K562 (cell line): ENCODE data around the gene TMEM86B. TPM values are rescaled to one million over a fixed set of nuclear protein-coding genes. Genes with fewer than 3 reads are reported as not detected.
A peak's percentile ranks its signal among the peaks of the same experiment; 100 is the strongest.

Experiments
- ATAC-seq: fragments of 200-7000 bp; cut with Tn5 transposase; 3 replicates; pipeline ENCODE4 v1.9.1; 2020; ENCODE audit warnings: moderate library complexity
- BruUV-seq: library from RNA; stranded (reverse); fragments of 400-500 nt; replicated peaks from 2 replicates; lab custom pipeline; 2021; lab: Mats Ljungman, UMichigan
- CTCF ChIA-PET: fragments of 300-600 bp; formaldehyde crosslinking; extraction: SDS; loops from one replicate; lab custom pipeline; 2021; ENCODE audit warnings: low intra/inter-chr PET ratio; lab: Yijun Ruan, JAX
- POLR2A ChIA-PET: fragments of 300-600, 350-650 bp; sonication (Branson Sonifier 250); formaldehyde crosslinking; extraction: SDS; loops from one replicate; lab custom pipeline; 2021; ENCODE audit warnings: antibody characterized with exemption, inconsistent platforms; lab: Yijun Ruan, JAX
- DNase-seq, 4 experiments: peaks; one replicate each; pipeline versions ENCODE4 v3.0.0 to v3.0.0-alpha.2; 2011 to 2018; ENCODE audit warnings: low spot score in 3 of 4, mixed read lengths in 3 of 4; ENCODE audit errors: extremely low read depth in 1 of 4
- FAIRE-seq: peaks from 2 replicates; lab custom pipeline; 2011; peaks lifted over from hg19 to GRCh38; lab: Jason Lieb, UNC
- H2AFZ ChIP-seq: 2 replicates; pipeline ENCODE4 v1.6.0; 2011; ENCODE audit warnings: low read depth, low read length, control low read depth, inconsistent platforms
- H3K27ac ChIP-seq: fragments of 200-600 bp; 3 replicates; pipeline ENCODE4 v1.8.0; 2011; ENCODE audit warnings: low read depth, mild to moderate bottlenecking, control low read depth, inconsistent platforms, low read length, moderate library complexity, mixed read lengths; ENCODE audit errors: extremely low read depth
- H3K27me3 ChIP-seq, 2 experiments: fragments of 300-600 bp in 1 of 2; 2 replicates in 1 of 2; 3 replicates in 1 of 2; pipeline versions ENCODE4 v1.6.0 to v1.8.0; 2011; ENCODE audit warnings: inconsistent platforms in 2 of 2, low read length in 2 of 2, mild to moderate bottlenecking in 1 of 2, mixed read lengths in 1 of 2, moderate library complexity in 1 of 2; ENCODE audit not compliant: control insufficient read depth in 2 of 2, insufficient read depth in 2 of 2
- H3K36me3 ChIP-seq: fragments of 300-600 bp; 3 replicates; pipeline ENCODE4 v1.8.0; 2011; ENCODE audit warnings: mild to moderate bottlenecking, low read length, inconsistent platforms; ENCODE audit not compliant: control insufficient read depth, insufficient read depth
- H3K4me1 ChIP-seq, 2 experiments: fragments of 200-600 bp in 1 of 2; replicated peaks in 1 of 2; 2 replicates in 1 of 2; 3 replicates in 1 of 2; pipeline versions ENCODE4 v1.5.1 to v1.8.0; 2011; ENCODE audit warnings: inconsistent platforms in 2 of 2, low read length in 2 of 2, mild to moderate bottlenecking in 1 of 2, mixed read lengths in 1 of 2, moderate library complexity in 1 of 2; ENCODE audit not compliant: control insufficient read depth in 2 of 2, insufficient read depth in 2 of 2
- H3K4me2 ChIP-seq: 2 replicates; pipeline ENCODE4 v1.6.1; 2011; ENCODE audit warnings: low read length, control low read depth, inconsistent platforms, mixed read lengths; ENCODE audit not compliant: insufficient read depth
- H3K4me3 ChIP-seq: fragments of 200-600 bp; sonication (generic), shearing (Covaris generic); 2 replicates; pipeline ENCODE4 v1.5.1; 2016; ENCODE audit warnings: control low read depth, inconsistent platforms
- H3K79me2 ChIP-seq: fragments of 200-600 bp; 3 replicates; pipeline ENCODE4 v1.8.0; 2011; ENCODE audit warnings: low read length, inconsistent platforms; ENCODE audit not compliant: control insufficient read depth, insufficient read depth
- H3K9ac ChIP-seq, 2 experiments: 2 replicates each; pipeline versions ENCODE4 v1.6.0 to v1.6.1; 2011; ENCODE audit warnings: low read depth in 2 of 2, low read length in 2 of 2, control low read depth in 1 of 2, inconsistent platforms in 1 of 2, mild to moderate bottlenecking in 1 of 2, mixed read lengths in 1 of 2; ENCODE audit not compliant: insufficient read depth in 1 of 2
- H3K9me1 ChIP-seq: one replicate; pipeline ENCODE4 v1.6.0; 2011; ENCODE audit warnings: inconsistent platforms, mild to moderate bottlenecking, low read length, moderate library complexity; ENCODE audit not compliant: control insufficient read depth, insufficient read depth
- H3K9me3 ChIP-seq: replicated peaks from 2 replicates; pipeline ENCODE4 v1.5.1; 2011; ENCODE audit warnings: low read depth, low read length, inconsistent platforms; ENCODE audit not compliant: control insufficient read depth, insufficient read depth
- H4K20me1 ChIP-seq: replicated peaks from 2 replicates; pipeline ENCODE4 v1.6.1; 2011; ENCODE audit warnings: low read length, inconsistent platforms, mixed read lengths; ENCODE audit not compliant: control insufficient read depth, insufficient read depth
- BRD9 ChIP-seq: fragments of 450-650 bp; IDR thresholded peaks from 2 replicates; pipeline ENCODE4 v1.6.1; 2018; ENCODE audit warnings: low read depth; ENCODE audit not compliant: partially characterized antibody
- HDGF ChIP-seq: fragments of 450-650 bp; IDR thresholded peaks from 2 replicates; pipeline ENCODE4 v1.6.1; 2016
- POLR2G ChIP-seq: fragments of 200-400 bp; formaldehyde crosslinking; IDR thresholded peaks from 2 replicates; pipeline ENCODE4 v1.6.1; 2017; ENCODE audit warnings: low read depth, mild to moderate bottlenecking, antibody characterized with exemption, low read length, moderate library complexity
- RBFOX2 ChIP-seq: fragments of 200-400 bp; formaldehyde crosslinking; IDR thresholded peaks from 2 replicates; pipeline ENCODE4 v1.6.1; 2017; ENCODE audit warnings: low read depth, mild to moderate bottlenecking, low read length, moderate library complexity
- SPI1 ChIP-seq: IDR thresholded peaks from 2 replicates; pipeline ENCODE4 v1.6.1; 2011; ENCODE audit warnings: low read depth, low read length, control low read depth, borderline replicate concordance
- ZBTB33 ChIP-seq: sonication (generic); formaldehyde crosslinking; IDR thresholded peaks from 2 replicates; pipeline ENCODE4 v1.8.1; 2023; ENCODE audit warnings: mild to moderate bottlenecking, missing genetic modification reagents
- WGBS: fragments of 100-300 bp; shearing (Covaris generic); methylation state at CpG from one replicate; pipeline ENCODE4 v1.1.6; 2016; ENCODE audit warnings: low coverage, mixed read lengths; ENCODE audit not compliant: insufficient coverage; ENCODE audit errors: missing lambda C conversion rate; 5-methylcytosine and 5-hydroxymethylcytosine counted together
- in situ Hi-C: fragments of 300-500 bp; cut with MboI; formaldehyde crosslinking; loops from 4 replicates; pipeline ENCODE4 v1.15.0; 2018; ENCODE audit warnings: inconsistent platforms, mixed read lengths
- intact Hi-C: fragments of 100-400 bp; cut with micrococcal nuclease; formaldehyde crosslinking; loops from 2 replicates; pipeline ENCODE4 v1.14.2; 2022
- polyA plus RNA-seq, 8 experiments: library from polyadenylated mRNA; depleted of rRNA in 4 of 8; stranded (reverse) in 5 of 8; unstranded in 3 of 8; fragments of >200 nt; fragmentation: Nextera tagmentation in 2 of 8; fragmentation: Illumina TruSeq in 1 of 8; extraction: Ambion mirVana in 2 of 8; extraction: Trizol in 1 of 8; gene quantifications; 2 replicates each; pipeline versions ENCODE4 v1.2.1 to v1.2.3, GENCODE V29; 2011 to 2014; ENCODE audit warnings: inconsistent platforms in 1 of 8, missing spikeins in 1 of 8
- total RNA-seq, 7 experiments: library from RNA; depleted of rRNA in 6 of 7; stranded (reverse); fragments of >200 nt in 6 of 7; fragmentation: Illumina TruSeq in 2 of 7; extraction: Trizol in 2 of 7; gene quantifications; 2 replicates each; pipeline versions ENCODE4 v1.2.1 to v1.2.3, GENCODE V29; 2011 to 2021; ENCODE audit warnings: low replicate concordance in 1 of 7

Gene TMEM86B
- total and polyA plus RNA-seq, 9 of the 15 experiments (the other 6 are each of a cell fraction or from before 2014, with no cell fraction given) = 0.28 to 7.9 (median 2.1) TPM

- ATAC-seq (no peak), DNase-seq (no peak), FAIRE-seq (no peak)
- TF ChIP-seq RBFOX2 (peak; percentile 53; the same call in 1 of the 2 replicates), HDGF (no peak), SPI1 (peak; percentile 14; the same call in 1 of the 2 replicates), BRD9 (no peak), POLR2G (peak; percentile 23; the same call in 1 of the 2 replicates), ZBTB33 (CRISPR knock-in tag) (peak; percentile 89)
- Histone ChIP-seq H3K9me3 (no peaks in the 10 kb centered on the region), H3K79me2 (peaks cover 98% of the 10 kb centered on the region), H3K4me2 (no peak overlapping the region), H3K9ac (peak overlapping the region in 1 of 2 experiments; percentile 80; a peak in 2 of 4 replicates), H3K27me3 (no peaks in the 10 kb centered on the region), H3K4me1 (peaks cover 27 to 54% of the 10 kb centered on the region in 2 experiments; a peak in 4 of 5 replicates), H3K9me1 (peaks cover 9% of the 10 kb centered on the region), H3K4me3 (no peak overlapping the region), H4K20me1 (peaks cover 67% of the 10 kb centered on the region), H2AFZ (no peak overlapping the region), H3K36me3 (peaks cover 73% of the 10 kb centered on the region), H3K27ac (peak overlapping the region; percentile 20; the same call in 1 of the 3 replicates)
- intact Hi-C loops = no loop called here
- POLR2A ChIA-PET = interaction anchor here (0.9 to 2.1 kb wide), 6 partner anchors 8 to 38 kb away, joined by 3 to 6 read pairs (median 4); no protein-coding TSS in a partner anchor
- in situ Hi-C loops = no loop called here
- CTCF ChIA-PET = no interaction called here
- BruUV-seq = no TSS peak
- WGBS = 89% methylated on average over 23 of the region's 23 CpGs
These were observed 25.5 kb upstream of the TMEM86B start for GRCh38 chr19:55253842-55254624.
